ENCODE measurements around the gene SCMH1. TPM values are rescaled to one million over a fixed set of nuclear protein-coding genes. Genes with fewer than 3 reads are reported as not detected.

Gene SCMH1
- total and polyA plus RNA-seq, 2 donors (not counting 3 experiments of a cell fraction or from before 2014, with no cell fraction given) = 39.9 to 40.7 TPM

GRCh38 chr1:41286992-41287391, 44.9 kb upstream of the SCMH1 start:
- TF ChIP-seq GATA2 (IDR thresholded peaks at IDR 0.05; ENCODE audit: insufficient read depth, insufficient read length, low read depth, low read length) = no peak
- no peak for TF ChIP-seq EZH2 (IDR thresholded peaks at IDR 0.05; ENCODE audit: borderline replicate concordance, low read depth, low read length, severe bottlenecking)
- no peak for TF ChIP-seq MAX (IDR thresholded peaks at IDR 0.05; ENCODE audit: insufficient read depth, insufficient read length)
- TF ChIP-seq MYC (IDR thresholded peaks at IDR 0.05; ENCODE audit: low read depth, low read length) = no peak
- TF ChIP-seq JUN (IDR thresholded peaks at IDR 0.05; ENCODE audit: borderline replicate concordance, insufficient read depth, insufficient read length, low read depth) = no peak
- no peak for TF ChIP-seq FOS (IDR thresholded peaks at IDR 0.05; ENCODE audit: borderline replicate concordance, insufficient read depth, low read length)
- TF ChIP-seq POLR2A (IDR thresholded peaks at IDR 0.05; ENCODE audit: low read depth, low read length) = no peak
- no peak for TF ChIP-seq POLR2AphosphoS5 (IDR thresholded peaks at IDR 0.05; ENCODE audit: insufficient read depth, low read depth, low read length)
- no peak for TF ChIP-seq CTCF (IDR thresholded peaks at IDR 0.05; ENCODE audit: extremely low read depth in 1 of 2, insufficient read depth in 1 of 2, low read depth in 1 of 2, low read length in 2 of 2)
- no TSS peak for BruUV-seq (replicated peaks)
- ChIA-PET POLR2A (no interaction called here), CTCF (no interaction called here)
- H3K4me1 ChIP-seq (ENCODE audit: control insufficient read depth, extremely low read depth, insufficient read depth, low read length) = peaks cover 11% of the 10 kb centered on the region
- no peaks in the 10 kb centered on the region for H3K36me3 ChIP-seq (ENCODE audit: control insufficient read depth in 2 of 2, extremely low read depth in 1 of 2, insufficient read depth in 2 of 2, low read length in 2 of 2)
- H3K9me1 ChIP-seq (replicated peaks; ENCODE audit: control insufficient read depth, extremely low read depth, insufficient read depth, low read length) = no peaks in the 10 kb centered on the region
- DNase-seq (ENCODE audit: low read depth, low spot score) (no peak), FAIRE-seq (no peak)
- H3K9me3 ChIP-seq (replicated peaks; ENCODE audit: control insufficient read depth, insufficient read depth, low read length) = no peaks in the 10 kb centered on the region
- no peaks in the 10 kb centered on the region for H4K20me1 ChIP-seq (replicated peaks; ENCODE audit: control insufficient read depth, extremely low read depth, insufficient read depth, low read length)
- H3K79me2 ChIP-seq (ENCODE audit: control insufficient read depth, insufficient read depth, low read length) = no peaks in the 10 kb centered on the region
- no peak overlapping the region for H2AFZ ChIP-seq (ENCODE audit: low read depth, low read length)
- intact Hi-C loops (cut with micrococcal nuclease) (no loop called here), dilution Hi-C loops (cut with MboI; ENCODE audit: extremely low pct_ligation_motif_present, low sequenced_read_pairs) (no loop called here)
- H3K4me3 ChIP-seq (replicated peaks in 1 of 3; ENCODE audit: insufficient read depth in 1 of 3, low read depth in 1 of 3, low read length in 3 of 3) = no peak overlapping the region
- no peak overlapping the region for H3K9ac ChIP-seq (replicated peaks; ENCODE audit: extremely low read depth, insufficient read depth, low read length)
- no peak overlapping the region for H3K4me2 ChIP-seq (ENCODE audit: insufficient read depth, low read length)
- no peak overlapping the region for H3K27ac ChIP-seq (ENCODE audit: insufficient read depth, low read depth, low read length)
- H3K27me3 ChIP-seq (ENCODE audit: control insufficient read depth in 2 of 2, insufficient read depth in 2 of 2, low read length in 2 of 2) = peaks cover 4 to 18% of the 10 kb centered on the region in 2 experiments

All from endothelial cell of umbilical vein (primary cell).